ENCODE results near the gene TPO. TPM values are rescaled to one million over a fixed set of nuclear protein-coding genes. Genes with fewer than 3 reads are reported as not detected.

Gene TPO
- polyA plus RNA-seq, 1 experiment = not detected

GRCh38 chr2:1546023-1546591 is 132.8 kb downstream of the TPO start:
- Histone ChIP-seq H3K36me3 (ENCODE audit: control insufficient read depth, insufficient read depth, low read length) (no peaks in the 10 kb centered on the region), H3K27me3 (ENCODE audit: control insufficient read depth, insufficient read depth, low read length) (no peaks in the 10 kb centered on the region; the same call in 1 of the 2 replicates), H3K4me3 (ENCODE audit: low read depth, low read length) (no peak overlapping the region)
- CTCF ChIA-PET = interaction anchor here (0.6 to 5.1 kb wide), 27 partner anchors 8 to 880 kb away, joined by 3 to 50 read pairs (median 4); partner anchors contain the start of gene SNTG2
- POLR2A ChIA-PET = no interaction called here
- peak; percentile 89 for TF ChIP-seq CTCF (IDR thresholded peaks at IDR 0.05; ENCODE audit: insufficient read depth, low read depth, low read length)
- DNase-seq (ENCODE audit: low read depth) = no peak

GRCh38 chr2:1546901-1547300 is 133.6 kb downstream of the TPO start:
- ChIA-PET CTCF (interaction anchor here (0.6 to 5.1 kb wide), 22 partner anchors 7 to 881 kb away, joined by 3 to 50 read pairs (median 4); partner anchors contain the start of gene SNTG2), POLR2A (no interaction called here)
- Histone ChIP-seq H3K4me3 (ENCODE audit: low read depth, low read length) (no peak overlapping the region), H3K27me3 (ENCODE audit: control insufficient read depth, insufficient read depth, low read length) (no peaks in the 10 kb centered on the region; the same call in 1 of the 2 replicates), H3K36me3 (ENCODE audit: control insufficient read depth, insufficient read depth, low read length) (no peaks in the 10 kb centered on the region)
- peak; percentile 38 for TF ChIP-seq CTCF (IDR thresholded peaks at IDR 0.05; ENCODE audit: insufficient read depth, low read depth, low read length)
- no peak for DNase-seq (ENCODE audit: low read depth)

GRCh38 chr2:1548910-1549673 is 135.8 kb downstream of the TPO start:
- no peak for TF ChIP-seq CTCF (IDR thresholded peaks at IDR 0.05; ENCODE audit: insufficient read depth, low read depth, low read length)
- ChIA-PET CTCF (interaction anchor here (0.9 to 8.9 kb wide), 7 partner anchors 16 to 834 kb away, joined by 3 to 80 read pairs (median 5); no protein-coding TSS in a partner anchor), POLR2A (interaction anchor here (0.5 kb wide), 1 partner anchor 842 kb away, joined by 4 read pairs; no protein-coding TSS in a partner anchor)
- no peaks in the 10 kb centered on the region; the same call in 1 of the 2 replicates for H3K27me3 ChIP-seq (ENCODE audit: control insufficient read depth, insufficient read depth, low read length)
- H3K36me3 ChIP-seq (ENCODE audit: control insufficient read depth, insufficient read depth, low read length) = no peaks in the 10 kb centered on the region
- DNase-seq (ENCODE audit: low read depth) = no peak
- no peak overlapping the region for H3K4me3 ChIP-seq (ENCODE audit: low read depth, low read length)

GRCh38 chr2:1550076-1550475 is 136.8 kb downstream of the TPO start:
- Histone ChIP-seq H3K36me3 (ENCODE audit: control insufficient read depth, insufficient read depth, low read length) (no peaks in the 10 kb centered on the region), H3K4me3 (ENCODE audit: low read depth, low read length) (no peak overlapping the region), H3K27me3 (ENCODE audit: control insufficient read depth, insufficient read depth, low read length) (no peaks in the 10 kb centered on the region; the same call in 1 of the 2 replicates)
- POLR2A ChIA-PET = no interaction called here
- 0 out of 2 replicates have a peak, but pooled peaks have one; percentile 5 for TF ChIP-seq CTCF (IDR thresholded peaks at IDR 0.05; ENCODE audit: insufficient read depth, low read depth, low read length)
- DNase-seq (ENCODE audit: low read depth) = no peak
- CTCF ChIA-PET = interaction anchor here (0.6 to 8.9 kb wide), 33 partner anchors 9 to 880 kb away, joined by 3 to 80 read pairs (median 4); no protein-coding TSS in a partner anchor

All from BJ (cell line).